Activated naive CD8-positive, alpha-beta T cell treated with anti-CD3 and anti-CD28 coated beads, Interleukin-2, amount 10 ng/mL, durations not matched to agents 7 days and 5 days (primary cell): ENCODE measurements around the gene ALPK1. TPM values are rescaled to one million over a fixed set of nuclear protein-coding genes. Genes with fewer than 3 reads are reported as not detected.

ENCODE experiments used
- total RNA-seq, 2 experiments: library from RNA; stranded (reverse); gene quantifications; one replicate each; pipeline ENCODE4 v1.2.3, GENCODE V29; 2021

The ALPK1 gene
- total RNA-seq, 2 experiments from 2014 or later: 20.9 to 26.0 TPM

Other genes starting within 250 kb of the ALPK1 start
- 1 to 10 TPM; 1.9 to 2.0 TPM for gene FAM241A, start 151.9 kb upstream of the ALPK1 start, total RNA-seq
- gene AP1AR, start 65.6 kb upstream of the ALPK1 start, total RNA-seq: 10 to 100 TPM; 14.3 to 18.2 TPM
- gene TIFA, start 11.5 kb upstream of the ALPK1 start, total RNA-seq: 10 to 100 TPM; 33.3 to 37.9 TPM
- gene NEUROG2, start 218.8 kb downstream of the ALPK1 start, total RNA-seq: not detected